ENCODE measurements around the gene EVPL. TPM values are rescaled to one million over a fixed set of nuclear protein-coding genes. Genes with fewer than 3 reads are reported as not detected.

EVPL gene
- total RNA-seq, 1 donor from 2014 or later: 31.9 TPM

DNA sequence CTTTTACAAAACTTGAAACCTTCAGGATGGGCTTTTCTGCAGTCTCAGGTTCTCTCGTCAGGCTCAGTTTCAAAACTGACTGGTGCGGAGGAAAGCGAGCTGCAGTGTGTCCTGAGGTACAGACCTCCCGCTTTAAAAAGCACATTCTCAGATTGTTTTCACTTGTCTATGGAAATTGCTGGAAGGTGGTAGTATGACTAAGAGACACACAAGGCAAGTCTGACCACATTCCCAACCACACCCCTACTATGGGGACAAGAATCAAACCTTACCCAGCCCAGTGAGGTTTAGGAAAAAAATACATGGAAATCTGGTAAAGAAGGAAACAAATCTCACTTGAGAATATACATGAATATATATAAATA, 27.0 kb upstream of the EVPL start:
- DNase-seq (ENCODE audit: extremely low spot score, unreplicated experiment): no peak
- Mint-ChIP-seq H3K27me3 (no peaks in the 10 kb centered on the region), H3K36me3 (peaks cover 44% of the 10 kb centered on the region), H3K4me3 (peak overlapping the region; percentile 80), H3K27ac (peak overlapping the region; percentile 99), H3K9me3 (peaks cover 4% of the 10 kb centered on the region), H3K4me1 (ENCODE audit: unreplicated experiment) (peaks cover 11% of the 10 kb centered on the region)
- TF ChIP-seq, protein P1, sequence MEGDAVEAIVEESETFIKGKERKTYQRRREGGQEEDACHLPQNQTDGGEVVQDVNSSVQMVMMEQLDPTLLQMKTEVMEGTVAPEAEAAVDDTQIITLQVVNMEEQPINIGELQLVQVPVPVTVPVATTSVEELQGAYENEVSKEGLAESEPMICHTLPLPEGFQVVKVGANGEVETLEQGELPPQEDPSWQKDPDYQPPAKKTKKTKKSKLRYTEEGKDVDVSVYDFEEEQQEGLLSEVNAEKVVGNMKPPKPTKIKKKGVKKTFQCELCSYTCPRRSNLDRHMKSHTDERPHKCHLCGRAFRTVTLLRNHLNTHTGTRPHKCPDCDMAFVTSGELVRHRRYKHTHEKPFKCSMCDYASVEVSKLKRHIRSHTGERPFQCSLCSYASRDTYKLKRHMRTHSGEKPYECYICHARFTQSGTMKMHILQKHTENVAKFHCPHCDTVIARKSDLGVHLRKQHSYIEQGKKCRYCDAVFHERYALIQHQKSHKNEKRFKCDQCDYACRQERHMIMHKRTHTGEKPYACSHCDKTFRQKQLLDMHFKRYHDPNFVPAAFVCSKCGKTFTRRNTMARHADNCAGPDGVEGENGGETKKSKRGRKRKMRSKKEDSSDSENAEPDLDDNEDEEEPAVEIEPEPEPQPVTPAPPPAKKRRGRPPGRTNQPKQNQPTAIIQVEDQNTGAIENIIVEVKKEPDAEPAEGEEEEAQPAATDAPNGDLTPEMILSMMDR (conservative IDR thresholded peaks at IDR 0.05): no peak

DNA sequence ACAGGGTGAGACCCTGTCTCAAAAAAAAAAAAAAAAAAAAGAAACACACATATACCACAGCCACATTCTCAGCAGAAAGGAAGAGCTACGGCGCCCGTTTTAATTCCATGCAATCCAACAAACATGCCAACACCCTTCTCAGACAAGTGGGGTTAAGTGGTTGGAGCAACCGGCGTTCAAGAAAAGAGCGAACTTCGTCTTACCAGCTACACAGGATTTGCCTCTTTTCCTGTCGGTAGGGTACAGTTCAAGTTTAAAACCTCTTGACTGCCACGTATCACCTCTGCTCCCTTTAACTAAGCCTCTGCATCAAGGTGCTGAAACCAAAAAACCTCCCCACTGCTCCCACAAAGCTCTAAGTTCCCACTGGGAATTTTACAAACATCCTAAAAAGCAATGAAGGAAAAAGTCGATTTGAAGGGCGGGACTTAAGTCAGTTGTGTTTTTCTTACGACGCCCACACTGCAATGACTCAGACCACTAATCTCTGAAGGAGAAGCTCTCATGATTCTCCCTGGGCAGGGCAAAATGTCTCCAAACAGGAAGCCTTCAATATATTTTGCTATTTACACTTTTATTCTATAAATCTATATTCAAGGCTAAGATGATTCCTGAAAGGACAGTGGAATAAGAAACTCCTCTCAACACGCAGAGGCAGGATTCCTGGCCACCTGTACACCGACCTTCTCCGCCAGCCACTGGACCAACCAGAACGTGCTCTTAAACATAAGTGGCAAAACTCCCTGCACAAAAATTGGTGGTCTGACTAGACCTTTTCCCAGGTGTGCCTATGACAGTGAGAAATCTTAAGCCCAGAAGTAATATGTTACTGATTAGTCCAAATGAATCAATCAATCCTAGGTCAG, 26.4 kb upstream of the EVPL start:
- H3K27me3 Mint-ChIP-seq: no peaks in the 10 kb centered on the region
- TF ChIP-seq, protein P1 (conservative IDR thresholded peaks at IDR 0.05): no peak
- no peak for DNase-seq (ENCODE audit: extremely low spot score, unreplicated experiment)

DNA sequence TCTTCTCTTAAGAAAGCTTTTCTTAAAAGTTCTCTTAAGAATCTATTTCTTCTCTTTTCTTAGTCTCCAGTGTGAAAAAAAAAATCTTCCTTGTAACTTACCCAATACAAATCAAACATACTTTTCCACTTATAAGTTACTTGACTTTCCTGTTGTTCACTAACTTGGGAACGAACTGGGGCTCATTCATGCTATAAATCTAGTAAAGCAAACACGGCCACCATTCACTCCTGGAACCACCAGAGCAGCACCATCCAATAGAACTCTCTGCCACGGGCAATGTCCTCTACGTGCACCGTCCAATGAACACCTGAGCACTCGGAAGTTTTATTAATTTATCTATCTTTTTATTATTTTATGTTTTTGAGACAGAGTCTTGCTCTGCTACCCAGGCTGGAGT, 24.5 kb upstream of the EVPL start:
- DNase-seq (ENCODE audit: extremely low spot score, unreplicated experiment): no peak
- peak overlapping the region; percentile 93 for H3K27ac Mint-ChIP-seq
- H3K4me3 Mint-ChIP-seq: peak overlapping the region; percentile 79
- peaks cover 17% of the 10 kb centered on the region for H3K4me1 Mint-ChIP-seq (ENCODE audit: unreplicated experiment)
- peaks cover 4% of the 10 kb centered on the region for H3K9me3 Mint-ChIP-seq
- TF ChIP-seq, protein P1 (conservative IDR thresholded peaks at IDR 0.05): no peak
- H3K27me3 Mint-ChIP-seq: no peaks in the 10 kb centered on the region
- H3K36me3 Mint-ChIP-seq: peaks cover 46% of the 10 kb centered on the region

More for the DNA sequence above, 26.4 kb upstream of the EVPL start:
- Mint-ChIP-seq H3K4me3 (peak overlapping the region; percentile 80), H3K9me3 (peaks cover 4% of the 10 kb centered on the region), H3K36me3 (peaks cover 46% of the 10 kb centered on the region), H3K4me1 (ENCODE audit: unreplicated experiment) (peaks cover 17% of the 10 kb centered on the region), H3K27ac (peak overlapping the region; percentile 99)

DNA sequence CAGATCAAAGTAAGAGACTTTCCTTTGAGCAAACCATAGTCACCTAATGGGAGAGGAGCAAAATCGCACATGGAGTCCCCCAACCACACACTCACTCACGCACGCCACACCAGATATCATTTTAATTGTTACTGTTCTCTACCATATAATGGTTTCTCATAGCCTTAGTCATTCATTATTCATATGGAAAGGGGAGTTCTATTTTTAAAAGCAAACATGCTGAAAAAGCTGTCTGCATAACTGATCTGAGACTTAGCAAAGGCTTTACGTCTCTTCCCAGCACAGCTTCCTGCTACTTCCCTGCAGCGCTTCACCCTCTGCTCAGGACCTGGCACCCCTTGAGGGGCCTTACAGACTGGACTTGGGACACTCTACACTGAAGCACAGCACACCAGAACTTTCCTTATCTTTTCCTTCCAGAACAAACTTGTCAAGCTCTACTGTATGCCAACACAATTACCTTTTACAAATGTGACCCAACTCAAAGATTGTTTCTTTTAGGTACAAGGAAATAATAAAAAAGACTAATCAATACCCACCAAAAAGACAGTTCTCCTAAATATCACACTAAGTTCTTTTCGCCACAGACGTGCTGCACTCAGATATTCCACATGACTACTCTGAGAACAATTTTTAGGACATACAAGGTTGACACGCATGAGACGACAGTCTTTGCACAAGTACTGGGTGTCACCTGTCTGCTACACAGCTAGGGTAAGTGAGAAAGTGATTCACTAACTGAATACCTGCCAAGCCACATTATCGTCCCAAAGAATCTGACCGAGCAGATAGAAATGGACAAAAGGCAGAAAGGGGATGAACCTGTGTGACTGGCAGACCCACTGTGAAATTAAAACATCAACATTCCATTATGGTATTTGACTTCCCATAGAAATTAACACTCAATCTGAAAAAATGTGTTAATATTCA, 23.7 kb upstream of the EVPL start:
- peaks cover 41% of the 10 kb centered on the region for H3K36me3 Mint-ChIP-seq

More for the DNA sequence above, 23.7 kb upstream of the EVPL start:
- H3K9me3 Mint-ChIP-seq: peaks cover 4% of the 10 kb centered on the region
- H3K4me3 Mint-ChIP-seq: peak overlapping the region; percentile 65
- H3K27me3 Mint-ChIP-seq: no peaks in the 10 kb centered on the region
- peak overlapping the region; percentile 93 for H3K27ac Mint-ChIP-seq
- TF ChIP-seq, protein P1 (conservative IDR thresholded peaks at IDR 0.05): no peak
- H3K4me1 Mint-ChIP-seq (ENCODE audit: unreplicated experiment): peaks cover 13% of the 10 kb centered on the region
- no peak for DNase-seq (ENCODE audit: extremely low spot score, unreplicated experiment)

Measured in type B pancreatic cell (in vitro differentiated cells).